Vagina (tissue), 2 donors: ENCODE results near the gene NSUN4. TPM values are rescaled to one million over a fixed set of nuclear protein-coding genes. Genes with fewer than 3 reads are reported as not detected.

Experiments
- DNase-seq, 2 donors: peaks; one replicate each; pipeline ENCODE4 v3.0.0-alpha.2; 2017; ENCODE audit errors: extremely low spot score in 2 of 2
- H3K27ac ChIP-seq: fragments of 200-600 bp; sonication (generic); one replicate; pipeline ENCODE4 v1.5.1; 2019
- H3K27me3 ChIP-seq: fragments of 200-600 bp; sonication (generic); one replicate; pipeline ENCODE4 v1.5.1; 2019
- H3K36me3 ChIP-seq, 2 donors: fragments of 200-600 bp; sonication (generic); one replicate each; pipeline ENCODE4 v1.5.1; 2017 to 2019
- H3K4me1 ChIP-seq: fragments of 200-600 bp; sonication (generic); one replicate; pipeline ENCODE4 v1.5.1; 2019
- H3K4me3 ChIP-seq, 2 donors: fragments of 200-600 bp; sonication (generic); 1 replicate in 1 of 2; 2 replicates in 1 of 2; pipeline ENCODE4 v1.5.1; 2016 to 2019
- H3K9me3 ChIP-seq: fragments of 200-600 bp; sonication (generic); one replicate; pipeline ENCODE4 v1.5.1; 2019
- POLR2A ChIP-seq, 2 donors: fragments of 450-650 bp; IDR thresholded peaks; one replicate each; pipeline ENCODE4 v1.6.1; 2017; ENCODE audit warnings: antibody characterized with exemption in 2 of 2, mild to moderate bottlenecking in 2 of 2, moderate library complexity in 2 of 2
- POLR2AphosphoS5 ChIP-seq, 2 donors: sonication (generic); formaldehyde crosslinking; IDR thresholded peaks; one replicate each; pipeline ENCODE4 v1.9.0; 2017; ENCODE audit warnings: antibody characterized with exemption in 2 of 2, mild to moderate bottlenecking in 2 of 2, low read depth in 1 of 2; ENCODE audit not compliant: insufficient read depth in 1 of 2
- intact Hi-C: fragments of 100-400 bp; cut with DNase I; formaldehyde crosslinking; loops from one replicate; pipeline ENCODE4 v1.15.1; 2023
- total RNA-seq: library from RNA; depleted of rRNA; stranded (reverse); fragments of >200 nt; gene quantifications from one replicate; pipeline ENCODE4 v1.2.3, GENCODE V29; 2016
- TF ChIP-seq, protein P1 (sequence below), 3 experiments: fragments of 450-650 bp in 2 of 3; fragments of 200-600 bp in 1 of 3; sonication (generic) in 1 of 3; IDR thresholded peaks; one replicate each; pipeline ENCODE4 v1.5.1; 2017 to 2019; ENCODE audit warnings: antibody characterized with exemption in 3 of 3, mild to moderate bottlenecking in 2 of 3, moderate library complexity in 2 of 3

Gene NSUN4
- total RNA-seq, 1 donor from 2014 or later, result 21.4 TPM

- H3K9me3 ChIP-seq, result no peaks in the 10 kb centered on the region
- TF ChIP-seq POLR2A (IDR thresholded peaks at IDR 0.05), result no peak
- no peak for TF ChIP-seq POLR2AphosphoS5 (IDR thresholded peaks at IDR 0.05; ENCODE audit: insufficient read depth in 1 of 2, low read depth in 1 of 2)
- TF ChIP-seq, protein P1, sequence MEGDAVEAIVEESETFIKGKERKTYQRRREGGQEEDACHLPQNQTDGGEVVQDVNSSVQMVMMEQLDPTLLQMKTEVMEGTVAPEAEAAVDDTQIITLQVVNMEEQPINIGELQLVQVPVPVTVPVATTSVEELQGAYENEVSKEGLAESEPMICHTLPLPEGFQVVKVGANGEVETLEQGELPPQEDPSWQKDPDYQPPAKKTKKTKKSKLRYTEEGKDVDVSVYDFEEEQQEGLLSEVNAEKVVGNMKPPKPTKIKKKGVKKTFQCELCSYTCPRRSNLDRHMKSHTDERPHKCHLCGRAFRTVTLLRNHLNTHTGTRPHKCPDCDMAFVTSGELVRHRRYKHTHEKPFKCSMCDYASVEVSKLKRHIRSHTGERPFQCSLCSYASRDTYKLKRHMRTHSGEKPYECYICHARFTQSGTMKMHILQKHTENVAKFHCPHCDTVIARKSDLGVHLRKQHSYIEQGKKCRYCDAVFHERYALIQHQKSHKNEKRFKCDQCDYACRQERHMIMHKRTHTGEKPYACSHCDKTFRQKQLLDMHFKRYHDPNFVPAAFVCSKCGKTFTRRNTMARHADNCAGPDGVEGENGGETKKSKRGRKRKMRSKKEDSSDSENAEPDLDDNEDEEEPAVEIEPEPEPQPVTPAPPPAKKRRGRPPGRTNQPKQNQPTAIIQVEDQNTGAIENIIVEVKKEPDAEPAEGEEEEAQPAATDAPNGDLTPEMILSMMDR (IDR thresholded peaks at IDR 0.05), result no peak
- no peak overlapping the region for H3K4me3 ChIP-seq
- intact Hi-C loops, result no loop called here
- no peaks in the 10 kb centered on the region for H3K27me3 ChIP-seq
- no peaks in the 10 kb centered on the region for H3K4me1 ChIP-seq
- DNase-seq, result no peak
- H3K36me3 ChIP-seq, result peaks cover 0 to 32% of the 10 kb centered on the region in 2 donors
- H3K27ac ChIP-seq, result no peak overlapping the region
Measured at GRCh38 chr1:46368791-46369190, 28.2 kb downstream of the NSUN4 start.

DNA sequence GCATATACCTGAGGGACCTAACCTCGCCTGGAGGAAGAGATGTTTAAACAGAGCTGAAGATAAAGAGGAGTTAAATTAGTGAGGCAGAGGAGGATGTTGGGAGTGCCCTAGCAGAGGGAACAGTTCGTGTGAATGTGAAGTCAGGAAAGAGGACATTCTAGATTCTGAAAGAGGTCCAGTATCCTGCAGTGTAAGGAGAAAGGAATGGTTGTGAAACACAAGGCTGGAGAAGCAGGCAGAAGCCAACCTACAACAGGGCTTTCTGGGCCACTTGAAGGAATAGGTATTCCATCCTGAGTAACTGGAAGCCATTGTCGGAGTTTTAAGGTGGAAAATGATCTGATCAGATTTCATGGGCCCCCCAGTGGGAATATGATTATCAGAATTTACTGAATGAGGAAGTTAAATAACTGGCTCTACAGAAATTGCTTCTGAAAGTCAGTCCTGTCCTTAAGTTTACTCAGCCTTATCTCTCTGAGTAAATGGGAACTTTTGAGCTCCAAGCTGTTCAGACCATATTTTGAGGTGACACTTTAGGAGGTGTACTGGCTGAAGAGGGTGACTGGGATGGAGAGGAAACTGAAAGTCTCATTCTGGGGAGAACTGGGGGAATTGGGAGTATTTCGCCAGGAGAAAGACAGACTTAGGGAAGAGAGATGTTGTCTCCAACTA is 29.1 kb downstream of the NSUN4 start:
- Histone ChIP-seq H3K27me3 (no peaks in the 10 kb centered on the region), H3K9me3 (no peaks in the 10 kb centered on the region), H3K36me3 (peaks cover 0 to 24% of the 10 kb centered on the region in 2 donors), H3K4me3 (no peak overlapping the region), H3K4me1 (no peaks in the 10 kb centered on the region), H3K27ac (no peak overlapping the region)
- TF ChIP-seq, protein P1 (IDR thresholded peaks at IDR 0.05), result no peak
- TF ChIP-seq POLR2AphosphoS5 (IDR thresholded peaks at IDR 0.05; ENCODE audit: insufficient read depth in 1 of 2, low read depth in 1 of 2), result no peak
- TF ChIP-seq POLR2A (IDR thresholded peaks at IDR 0.05), result no peak
- no peak for DNase-seq
- intact Hi-C loops, result no loop called here

GRCh38 chr1:46370214-46370633 is 29.6 kb downstream of the NSUN4 start:
- H3K9me3 ChIP-seq, result no peaks in the 10 kb centered on the region
- no peak overlapping the region for H3K4me3 ChIP-seq
- TF ChIP-seq POLR2AphosphoS5 (IDR thresholded peaks at IDR 0.05; ENCODE audit: insufficient read depth in 1 of 2, low read depth in 1 of 2) (no peak), POLR2A (IDR thresholded peaks at IDR 0.05) (no peak)
- TF ChIP-seq, protein P1 (IDR thresholded peaks at IDR 0.05), result no peak
- H3K27me3 ChIP-seq, result no peaks in the 10 kb centered on the region
- intact Hi-C loops, result no loop called here
- H3K27ac ChIP-seq, result no peak overlapping the region
- no peak for DNase-seq
- H3K4me1 ChIP-seq, result no peaks in the 10 kb centered on the region
- H3K36me3 ChIP-seq, result peaks cover 0 to 18% of the 10 kb centered on the region in 2 donors

- DNase-seq, result no peak
- Histone ChIP-seq H3K36me3 (peaks cover 0 to 15% of the 10 kb centered on the region in 2 donors), H3K4me1 (no peaks in the 10 kb centered on the region), H3K27me3 (no peaks in the 10 kb centered on the region), H3K27ac (no peak overlapping the region), H3K4me3 (no peak overlapping the region), H3K9me3 (no peaks in the 10 kb centered on the region)
- intact Hi-C loops, result no loop called here
- TF ChIP-seq POLR2AphosphoS5 (IDR thresholded peaks at IDR 0.05; ENCODE audit: insufficient read depth in 1 of 2, low read depth in 1 of 2) (no peak), POLR2A (IDR thresholded peaks at IDR 0.05) (no peak)
Measured at GRCh38 chr1:46372431-46372830, 31.8 kb downstream of the NSUN4 start.

- H3K9me3 ChIP-seq, result no peaks in the 10 kb centered on the region
- no peak for DNase-seq
- no peaks in the 10 kb centered on the region for H3K4me1 ChIP-seq
- TF ChIP-seq, protein P1 (IDR thresholded peaks at IDR 0.05), result no peak
- TF ChIP-seq POLR2AphosphoS5 (IDR thresholded peaks at IDR 0.05; ENCODE audit: insufficient read depth in 1 of 2, low read depth in 1 of 2), result no peak
- no peak for TF ChIP-seq POLR2A (IDR thresholded peaks at IDR 0.05)
- H3K27ac ChIP-seq, result no peak overlapping the region
- intact Hi-C loops, result no loop called here
- H3K36me3 ChIP-seq, result no peaks in the 10 kb centered on the region
- H3K27me3 ChIP-seq, result no peaks in the 10 kb centered on the region
- H3K4me3 ChIP-seq, result no peak overlapping the region
Measured at GRCh38 chr1:46379996-46380395, 39.4 kb downstream of the NSUN4 start.
